ENCODE measurements around the gene COA3.
A peak's percentile ranks its signal among the peaks of the same experiment; 100 is the strongest.

Gene COA3

GRCh38 chr17:42787266-42787665 is 11.2 kb downstream of the COA3 start:
- H3K9me3 ChIP-seq (replicated peaks in 1 of 11): peaks cover 0 to 12% (median 0%) of the 10 kb centered on the region in 11 experiments; a peak in 1 of 22 replicates
- H3K9ac ChIP-seq: no peak overlapping the region
- no peak overlapping the region for H3K4me3 ChIP-seq
- no peaks in the 10 kb centered on the region for H3K36me3 ChIP-seq
- peak overlapping the region in 2 of 11 experiments; percentile 5 to 49; a peak in 3 of 22 replicates for H3K4me2 ChIP-seq
- TF ChIP-seq Cebpa-rat (IDR thresholded peaks at IDR 0.05): no peak
- H4K20me1 ChIP-seq: peaks cover 0 to 26% (median 0%) of the 10 kb centered on the region in 11 experiments; a peak in 7 of 22 replicates
- no peak overlapping the region for H3K27ac ChIP-seq
- H3K27me3 ChIP-seq: peaks cover 48 to 62% (median 57%) of the 10 kb centered on the region in 11 experiments
- H3K4me1 ChIP-seq: peaks cover 0 to 8% (median 0%) of the 10 kb centered on the region in 10 experiments; a peak in 5 of 20 replicates

- H3K27me3 ChIP-seq: peaks cover 71 to 85% (median 79%) of the 10 kb centered on the region in 11 experiments
- no peak overlapping the region for H3K9ac ChIP-seq
- H3K4me3 ChIP-seq: no peak overlapping the region
- peaks cover 0 to 19% (median 6%) of the 10 kb centered on the region in 10 experiments; a peak in 13 of 20 replicates for H3K4me1 ChIP-seq
- H3K27ac ChIP-seq: no peak overlapping the region
- H3K4me2 ChIP-seq: no peak overlapping the region
- no peak for TF ChIP-seq Cebpa-rat (IDR thresholded peaks at IDR 0.05)
- peaks cover 0 to 44% (median 14%) of the 10 kb centered on the region in 11 experiments; a peak in 13 of 22 replicates for H4K20me1 ChIP-seq
- H3K9me3 ChIP-seq (replicated peaks in 1 of 11): peaks cover 0 to 12% (median 0%) of the 10 kb centered on the region in 11 experiments; a peak in 1 of 22 replicates
- 0 out of 22 replicates have a peak, but pooled peaks cover 0 to 1% (median 0%) of the 10 kb centered on the region in 11 experiments for H3K36me3 ChIP-seq
These were observed 13.5 kb downstream of the COA3 start for GRCh38 chr17:42784811-42785592.

- Histone ChIP-seq H3K27me3 (peaks cover 77 to 91% (median 85%) of the 10 kb centered on the region in 11 experiments), H3K36me3 (peaks cover 0 to 7% (median 3%) of the 10 kb centered on the region in 11 experiments; a peak in 9 of 22 replicates), H3K4me2 (no peak overlapping the region), H3K9me3 (replicated peaks in 1 of 11) (peaks cover 0 to 12% (median 0%) of the 10 kb centered on the region in 11 experiments; a peak in 1 of 22 replicates), H4K20me1 (peaks cover 0 to 50% (median 14%) of the 10 kb centered on the region in 11 experiments; a peak in 14 of 22 replicates), H3K4me3 (no peak overlapping the region), H3K4me1 (peaks cover 0 to 25% (median 8%) of the 10 kb centered on the region in 10 experiments; a peak in 13 of 20 replicates), H3K27ac (no peak overlapping the region), H3K9ac (no peak overlapping the region)
- TF ChIP-seq Cebpa-rat (IDR thresholded peaks at IDR 0.05): no peak
These were observed 14.1 kb downstream of the COA3 start for GRCh38 chr17:42784409-42784808.

GRCh38 chr17:42783791-42784138 is 14.7 kb downstream of the COA3 start:
- H3K27ac ChIP-seq: no peak overlapping the region
- peaks cover 0 to 29% (median 8%) of the 10 kb centered on the region in 10 experiments; a peak in 13 of 20 replicates for H3K4me1 ChIP-seq
- H3K4me3 ChIP-seq: no peak overlapping the region
- H3K4me2 ChIP-seq: no peak overlapping the region
- no peak overlapping the region for H3K9ac ChIP-seq
- peaks cover 0 to 56% (median 14%) of the 10 kb centered on the region in 11 experiments; a peak in 14 of 22 replicates for H4K20me1 ChIP-seq
- peaks cover 0 to 12% (median 0%) of the 10 kb centered on the region in 11 experiments; a peak in 1 of 22 replicates for H3K9me3 ChIP-seq (replicated peaks in 1 of 11)
- peaks cover 0 to 14% (median 9%) of the 10 kb centered on the region in 11 experiments; a peak in 13 of 22 replicates for H3K36me3 ChIP-seq
- no peak for TF ChIP-seq Cebpa-rat (IDR thresholded peaks at IDR 0.05)
- peaks cover 83 to 97% (median 92%) of the 10 kb centered on the region in 11 experiments for H3K27me3 ChIP-seq

GRCh38 chr17:42783062-42783790 is 15.3 kb downstream of the COA3 start:
- no peak overlapping the region for H3K9ac ChIP-seq
- no peak overlapping the region for H3K27ac ChIP-seq
- H3K9me3 ChIP-seq (replicated peaks in 1 of 11): peaks cover 0 to 12% (median 0%) of the 10 kb centered on the region in 11 experiments; a peak in 1 of 22 replicates
- no peak overlapping the region for H3K4me3 ChIP-seq
- H3K27me3 ChIP-seq: peaks cover 86 to 100% (median 97%) of the 10 kb centered on the region in 11 experiments
- no peak overlapping the region for H3K4me2 ChIP-seq
- peaks cover 0 to 35% (median 8%) of the 10 kb centered on the region in 10 experiments; a peak in 13 of 20 replicates for H3K4me1 ChIP-seq
- H3K36me3 ChIP-seq: peaks cover 0 to 19% (median 14%) of the 10 kb centered on the region in 11 experiments; a peak in 13 of 22 replicates
- H4K20me1 ChIP-seq: peaks cover 0 to 61% (median 14%) of the 10 kb centered on the region in 11 experiments; a peak in 14 of 22 replicates
- no peak for TF ChIP-seq Cebpa-rat (IDR thresholded peaks at IDR 0.05)

GRCh38 chr17:42782166-42783061 is 16.1 kb downstream of the COA3 start:
- Histone ChIP-seq H3K4me2 (no peak overlapping the region), H4K20me1 (peaks cover 0 to 61% (median 14%) of the 10 kb centered on the region in 11 experiments; a peak in 14 of 22 replicates), H3K36me3 (peaks cover 0 to 26% (median 22%) of the 10 kb centered on the region in 11 experiments; a peak in 15 of 22 replicates), H3K9me3 (replicated peaks in 1 of 11) (peaks cover 0 to 12% (median 0%) of the 10 kb centered on the region in 11 experiments; a peak in 1 of 22 replicates), H3K4me1 (peaks cover 0 to 32% (median 8%) of the 10 kb centered on the region in 10 experiments; a peak in 13 of 20 replicates), H3K4me3 (no peak overlapping the region), H3K27me3 (peaks cover 86 to 100% (median 98%) of the 10 kb centered on the region in 11 experiments), H3K9ac (no peak overlapping the region), H3K27ac (no peak overlapping the region)
- no peak for TF ChIP-seq Cebpa-rat (IDR thresholded peaks at IDR 0.05)

GRCh38 chr17:42781639-42782165 is 16.8 kb downstream of the COA3 start:
- Histone ChIP-seq H3K27me3 (peaks cover 81 to 93% (median 91%) of the 10 kb centered on the region in 11 experiments), H3K4me1 (peaks cover 0 to 30% (median 8%) of the 10 kb centered on the region in 10 experiments; a peak in 12 of 20 replicates), H3K27ac (no peak overlapping the region), H3K9me3 (replicated peaks in 1 of 11) (peaks cover 0 to 12% (median 0%) of the 10 kb centered on the region in 11 experiments; a peak in 1 of 22 replicates), H3K36me3 (peaks cover 0 to 31% (median 24%) of the 10 kb centered on the region in 11 experiments; a peak in 17 of 22 replicates), H3K9ac (no peak overlapping the region), H4K20me1 (peaks cover 0 to 61% (median 14%) of the 10 kb centered on the region in 11 experiments; a peak in 14 of 22 replicates), H3K4me3 (no peak overlapping the region), H3K4me2 (no peak overlapping the region)
- TF ChIP-seq Cebpa-rat (IDR thresholded peaks at IDR 0.05): no peak

Data from BLaER1 treated with 17β-estradiol and CSF1 and Interleukin-3, amounts not matched to agents 10 nM and 100 nM (cell line).